Upper lobe of left lung (tissue), 4 donors: ENCODE data around the gene KCNMA1.

Experiments
- EP300 ChIP-seq, 4 donors: sonication (generic); formaldehyde crosslinking; IDR thresholded peaks; one replicate each; pipeline ENCODE4 v1.5.1; 2017; ENCODE audit warnings: antibody characterized with exemption in 4 of 4, control low read depth in 2 of 4
- POLR2A ChIP-seq, 4 donors: fragments of 450-650 bp; IDR thresholded peaks; one replicate each; pipeline ENCODE4 v1.5.1; 2016 to 2017; ENCODE audit warnings: antibody characterized with exemption in 4 of 4, mild to moderate bottlenecking in 2 of 4
- POLR2AphosphoS5 ChIP-seq, 2 donors: sonication (generic); formaldehyde crosslinking; IDR thresholded peaks; one replicate each; pipeline ENCODE4 v1.5.1; 2017; ENCODE audit warnings: antibody characterized with exemption in 2 of 2
- TF ChIP-seq, protein P1 (sequence below), 6 experiments: fragments of 450-650 bp in 4 of 6; fragments of 200-600 bp in 2 of 6; sonication (generic) in 2 of 6; IDR thresholded peaks; one replicate each; pipeline ENCODE4 v1.5.1; 2016 to 2019; ENCODE audit warnings: antibody characterized with exemption in 6 of 6

DNA sequence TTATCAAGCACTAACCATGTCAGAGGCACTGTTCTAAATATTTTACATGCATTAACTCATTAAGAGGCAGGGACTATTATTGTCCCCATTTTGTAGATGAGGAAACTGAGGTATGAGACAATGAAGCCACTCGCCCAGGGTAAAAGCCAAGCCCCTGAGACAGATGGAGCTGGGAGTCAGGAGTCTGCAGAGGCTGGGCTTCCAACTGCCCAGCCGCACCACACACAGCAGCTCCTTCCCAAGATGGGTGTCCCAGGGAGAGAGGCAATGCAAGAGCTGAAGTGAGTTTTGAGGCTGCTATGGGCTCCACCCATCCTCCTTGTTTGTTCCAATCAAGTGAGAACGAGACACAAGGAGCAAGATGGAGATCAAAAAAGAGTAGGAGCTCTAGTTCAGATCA is 244.2 kb downstream of the KCNMA1 start:
- TF ChIP-seq, protein P1, sequence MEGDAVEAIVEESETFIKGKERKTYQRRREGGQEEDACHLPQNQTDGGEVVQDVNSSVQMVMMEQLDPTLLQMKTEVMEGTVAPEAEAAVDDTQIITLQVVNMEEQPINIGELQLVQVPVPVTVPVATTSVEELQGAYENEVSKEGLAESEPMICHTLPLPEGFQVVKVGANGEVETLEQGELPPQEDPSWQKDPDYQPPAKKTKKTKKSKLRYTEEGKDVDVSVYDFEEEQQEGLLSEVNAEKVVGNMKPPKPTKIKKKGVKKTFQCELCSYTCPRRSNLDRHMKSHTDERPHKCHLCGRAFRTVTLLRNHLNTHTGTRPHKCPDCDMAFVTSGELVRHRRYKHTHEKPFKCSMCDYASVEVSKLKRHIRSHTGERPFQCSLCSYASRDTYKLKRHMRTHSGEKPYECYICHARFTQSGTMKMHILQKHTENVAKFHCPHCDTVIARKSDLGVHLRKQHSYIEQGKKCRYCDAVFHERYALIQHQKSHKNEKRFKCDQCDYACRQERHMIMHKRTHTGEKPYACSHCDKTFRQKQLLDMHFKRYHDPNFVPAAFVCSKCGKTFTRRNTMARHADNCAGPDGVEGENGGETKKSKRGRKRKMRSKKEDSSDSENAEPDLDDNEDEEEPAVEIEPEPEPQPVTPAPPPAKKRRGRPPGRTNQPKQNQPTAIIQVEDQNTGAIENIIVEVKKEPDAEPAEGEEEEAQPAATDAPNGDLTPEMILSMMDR (IDR thresholded peaks at IDR 0.05): no peak
- TF ChIP-seq POLR2AphosphoS5 (IDR thresholded peaks at IDR 0.05) (no peak), POLR2A (IDR thresholded peaks at IDR 0.05) (no peak), EP300 (IDR thresholded peaks at IDR 0.05) (no peak)
